GM19239 (cell line): Measurements from ENCODE around the gene CEP295NL.
"Not testable (repeated sequence)": the region's sequence is repeated elsewhere in the genome, so short reads cannot be mapped to it uniquely, and the experiment has no call there.

Source experiments
- DNase-seq: peaks from one replicate; pipeline ENCODE4 v3.0.0; 2011; ENCODE audit warnings: low spot score; ENCODE audit not compliant: insufficient read length
- FAIRE-seq: peaks from 2 replicates; lab custom pipeline; 2011; peaks lifted over from hg19 to GRCh38; lab: Jason Lieb, UNC

The CEP295NL gene

DNA sequence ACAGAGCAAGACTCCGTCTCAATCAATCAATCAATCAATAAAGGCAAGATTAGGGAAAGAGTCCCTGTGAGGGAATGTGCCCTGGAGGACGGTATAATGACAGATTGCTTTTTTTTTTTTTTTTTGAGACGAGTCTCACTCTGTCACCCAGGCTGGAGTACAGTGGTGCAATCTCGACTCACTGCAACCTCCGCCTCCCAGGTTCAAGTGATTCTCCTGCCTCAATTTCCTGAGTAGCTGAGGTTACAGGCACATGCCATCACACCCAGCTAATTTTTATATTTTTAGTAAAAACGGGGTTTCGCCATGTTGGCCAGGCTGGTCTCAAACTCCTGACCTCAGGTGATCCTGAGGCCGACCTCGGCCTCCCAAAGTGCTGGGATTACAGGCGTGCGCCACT is 12.9 kb downstream of the CEP295NL start:
- DNase-seq, FAIRE-seq: not testable (repeated sequence)

DNA sequence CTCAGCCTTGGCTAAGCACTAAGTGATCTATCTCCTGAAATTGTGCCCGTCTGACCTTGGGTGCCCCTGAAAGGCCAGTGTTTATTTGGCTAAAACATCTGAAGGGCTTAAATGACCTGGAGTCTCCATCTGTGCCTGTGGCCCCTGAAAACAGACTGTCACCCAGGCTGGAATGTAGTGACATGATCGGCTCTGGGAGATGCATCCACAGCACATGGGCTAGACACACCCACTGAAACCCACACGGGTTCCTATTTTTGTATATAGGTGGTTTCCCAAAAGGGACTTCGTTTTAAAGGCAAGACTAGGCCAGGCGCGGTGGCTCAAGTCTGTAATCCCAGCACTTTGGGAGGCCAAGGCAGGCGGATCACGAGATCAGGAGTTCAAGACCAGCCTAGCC is 13.5 kb downstream of the CEP295NL start:
- peak; percentile 54 for DNase-seq
- FAIRE-seq, result peak; percentile 57

DNA sequence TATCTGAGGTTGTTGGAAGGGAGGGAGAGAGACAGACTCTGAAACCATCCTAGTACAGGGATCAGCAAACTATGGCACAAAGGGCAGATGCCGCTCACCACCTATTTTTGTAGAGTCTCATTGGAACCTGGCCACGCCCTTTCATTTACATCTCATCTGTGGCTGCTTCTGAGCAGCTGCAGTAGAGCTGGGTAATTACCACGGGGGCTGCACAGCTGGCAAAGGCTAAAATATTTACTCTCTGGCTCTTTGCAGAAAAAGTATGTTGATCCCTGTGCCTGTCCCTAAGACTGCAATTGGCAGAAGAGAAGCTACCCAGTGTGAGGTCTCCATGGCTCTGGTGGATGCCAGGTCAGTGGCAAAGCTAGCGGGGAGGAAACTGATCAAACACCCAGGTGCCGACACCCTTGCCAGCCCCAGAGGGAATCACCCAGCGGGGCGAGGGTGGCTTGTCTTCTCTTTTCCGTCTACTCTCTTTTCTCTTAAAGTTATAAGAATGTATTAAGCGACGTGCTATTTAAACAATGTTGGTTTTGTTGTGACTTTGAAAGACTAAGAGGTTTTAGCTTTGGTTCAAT is 14.0 kb downstream of the CEP295NL start:
- FAIRE-seq (peak; percentile 63), DNase-seq (no peak)

DNA sequence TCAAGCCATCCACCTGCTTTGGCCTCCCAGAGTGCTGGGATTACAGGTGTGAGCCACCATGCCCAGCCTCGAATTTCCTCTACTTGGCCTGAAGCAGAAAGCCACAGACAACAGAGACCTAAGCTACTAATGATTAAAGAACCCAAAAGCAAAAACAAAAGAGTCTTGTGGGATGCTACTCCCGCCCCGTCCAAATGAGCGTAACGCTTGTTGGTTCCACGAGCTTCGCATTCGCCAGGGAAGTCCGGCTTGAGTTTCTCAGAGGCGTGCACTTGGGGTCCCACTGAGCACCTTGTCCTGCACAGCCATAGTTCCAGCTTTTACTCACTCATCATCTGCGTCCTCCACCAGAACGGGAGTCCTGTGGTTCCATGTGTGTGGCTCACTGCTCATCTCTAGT is 16.0 kb downstream of the CEP295NL start:
- DNase-seq (no peak), FAIRE-seq (no peak)

DNA sequence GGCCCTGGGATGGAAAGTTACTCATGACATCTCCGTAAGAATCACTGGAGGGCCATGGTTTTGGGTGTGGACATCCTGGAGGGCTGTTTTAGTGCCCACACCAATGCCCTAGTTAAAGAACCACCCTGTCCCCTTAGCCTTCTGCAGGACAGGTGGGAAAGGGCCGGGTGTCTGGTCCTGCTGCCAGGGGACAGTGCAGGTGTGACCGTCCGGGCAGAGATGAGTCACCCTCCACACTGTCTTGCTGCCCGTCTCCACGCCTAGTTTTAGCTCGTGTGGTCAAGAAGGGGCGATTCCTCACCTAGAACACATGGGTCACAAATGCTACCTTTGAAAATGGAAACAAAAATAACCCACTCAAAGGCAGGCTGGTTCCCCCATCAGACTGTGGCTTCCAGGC is 17.0 kb downstream of the CEP295NL start:
- FAIRE-seq (no peak), DNase-seq (no peak)

DNA sequence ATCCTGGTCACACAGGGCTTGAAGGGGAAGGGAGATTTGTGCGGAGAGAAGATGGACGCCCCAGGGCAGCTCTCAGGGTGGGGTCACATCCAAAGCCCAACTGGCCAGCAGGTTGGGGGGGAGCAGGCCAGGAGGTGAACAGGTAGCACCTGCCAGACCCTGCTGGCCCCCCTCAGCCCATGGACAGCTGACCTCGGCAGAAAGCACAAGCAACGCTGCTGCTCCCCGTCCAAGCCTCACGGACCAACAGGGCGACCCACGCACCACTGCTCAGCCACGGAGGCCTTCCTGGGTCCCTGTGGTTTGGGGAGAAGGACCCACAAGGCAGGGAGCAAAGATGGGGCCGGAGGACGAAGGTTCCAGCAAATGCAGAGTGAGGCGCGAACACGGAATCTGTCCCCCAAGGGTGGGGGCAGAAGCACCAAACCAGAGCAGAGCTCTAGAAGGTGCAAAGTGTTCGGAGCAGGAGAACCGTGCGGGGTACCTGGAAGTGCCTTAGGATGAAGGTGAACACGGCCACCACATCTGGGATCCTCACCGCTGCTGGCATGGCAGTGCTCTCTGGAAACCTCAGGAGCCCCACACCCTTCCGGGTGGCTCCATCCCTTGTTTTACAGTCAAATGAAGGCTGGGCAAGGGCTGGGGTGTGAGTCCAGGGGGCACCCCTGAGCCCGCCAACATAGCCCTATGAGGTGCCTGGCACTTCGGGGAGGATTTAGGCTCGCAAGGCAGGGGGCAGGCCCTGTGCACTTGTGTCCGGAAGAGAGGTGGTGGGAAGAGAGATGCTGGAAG is 17.9 kb downstream of the CEP295NL start:
- no peak for DNase-seq
- FAIRE-seq, result no peak

DNA sequence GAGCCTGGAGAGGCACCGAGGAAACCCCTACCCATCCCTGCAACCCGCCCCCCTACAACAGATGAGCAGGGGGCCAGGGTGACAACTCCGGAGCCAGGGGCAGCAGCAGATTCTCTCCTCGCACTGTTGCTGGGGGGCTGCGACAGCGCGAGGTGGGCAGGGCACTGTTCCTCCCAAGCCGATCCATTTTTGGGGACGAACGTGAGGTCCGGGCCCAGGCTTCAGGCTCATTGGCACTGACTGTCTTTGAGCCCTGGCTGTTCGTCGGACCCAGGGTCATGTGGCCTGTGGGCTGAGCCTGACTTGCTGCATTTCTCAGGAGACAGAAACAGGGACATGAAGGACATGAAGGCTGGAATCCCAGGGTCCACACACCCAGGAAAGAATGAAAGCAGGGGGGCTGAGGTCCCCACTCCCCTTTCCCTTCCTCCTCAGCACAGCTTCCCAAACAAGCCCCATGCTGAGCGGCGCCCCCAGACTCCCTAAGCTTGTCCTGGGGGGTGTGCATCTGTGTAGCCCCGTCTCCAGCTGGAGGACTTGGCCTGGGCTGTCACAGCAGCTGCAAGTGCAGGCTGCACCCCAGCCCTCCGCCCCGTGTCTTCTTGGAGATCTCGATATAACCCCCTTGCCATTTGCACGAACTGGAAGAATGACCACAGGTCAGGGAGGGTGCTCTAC is 18.7 kb downstream of the CEP295NL start:
- DNase-seq, result no peak
- FAIRE-seq, result no peak

DNA sequence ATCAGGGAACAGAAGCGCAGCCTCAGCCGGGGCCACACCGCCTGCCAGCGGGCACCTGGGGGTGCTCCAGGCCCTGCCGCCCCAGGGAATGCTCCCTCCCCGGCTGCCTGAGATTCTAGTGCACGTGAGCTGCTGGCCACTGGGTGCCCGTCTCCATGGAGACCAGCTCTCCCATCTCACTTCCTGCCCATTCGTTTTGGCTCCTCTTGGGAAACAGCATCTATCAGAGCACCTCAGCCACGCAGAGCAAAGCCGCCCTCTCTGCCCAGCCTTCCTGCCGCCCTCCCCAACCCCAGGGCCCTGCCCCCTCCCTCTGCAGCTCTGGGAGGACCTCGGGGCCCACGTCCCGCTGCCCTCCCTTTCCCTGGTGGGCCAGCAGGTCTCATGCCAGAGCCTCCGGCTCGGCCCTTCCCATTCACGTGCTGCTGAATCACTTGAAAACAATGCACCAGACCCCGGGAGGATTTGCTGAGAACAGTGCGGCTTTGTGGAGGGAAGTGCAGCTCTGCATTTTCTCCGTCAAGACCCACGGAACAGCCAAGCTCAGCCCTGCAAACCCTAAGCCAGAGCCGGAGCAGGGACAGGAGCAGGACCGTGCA is 19.4 kb downstream of the CEP295NL start:
- no peak for FAIRE-seq
- DNase-seq, result no peak

DNA sequence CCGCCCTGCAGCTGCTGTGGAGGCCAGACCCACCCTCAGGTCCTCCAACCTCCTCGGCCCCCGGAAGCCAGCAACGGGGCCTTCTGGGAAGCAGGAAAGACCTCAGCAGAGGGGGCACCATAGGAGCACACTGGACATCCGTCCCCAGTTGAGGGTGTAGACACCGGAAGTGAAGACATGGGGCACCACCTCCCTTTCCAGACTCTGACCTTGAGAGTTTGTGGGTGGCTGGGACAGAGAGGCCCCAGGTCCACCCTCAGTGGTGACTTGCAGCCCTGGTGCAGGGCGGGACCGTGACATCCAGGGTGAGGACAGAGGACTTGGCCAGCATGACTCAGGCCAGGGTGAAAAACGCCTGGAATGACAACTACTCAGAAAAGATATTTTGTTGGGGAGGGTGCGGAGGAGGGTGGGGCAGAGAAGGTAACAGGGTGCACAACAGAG is 19.9 kb downstream of the CEP295NL start:
- FAIRE-seq (peak; percentile 73), DNase-seq (no peak)

DNA sequence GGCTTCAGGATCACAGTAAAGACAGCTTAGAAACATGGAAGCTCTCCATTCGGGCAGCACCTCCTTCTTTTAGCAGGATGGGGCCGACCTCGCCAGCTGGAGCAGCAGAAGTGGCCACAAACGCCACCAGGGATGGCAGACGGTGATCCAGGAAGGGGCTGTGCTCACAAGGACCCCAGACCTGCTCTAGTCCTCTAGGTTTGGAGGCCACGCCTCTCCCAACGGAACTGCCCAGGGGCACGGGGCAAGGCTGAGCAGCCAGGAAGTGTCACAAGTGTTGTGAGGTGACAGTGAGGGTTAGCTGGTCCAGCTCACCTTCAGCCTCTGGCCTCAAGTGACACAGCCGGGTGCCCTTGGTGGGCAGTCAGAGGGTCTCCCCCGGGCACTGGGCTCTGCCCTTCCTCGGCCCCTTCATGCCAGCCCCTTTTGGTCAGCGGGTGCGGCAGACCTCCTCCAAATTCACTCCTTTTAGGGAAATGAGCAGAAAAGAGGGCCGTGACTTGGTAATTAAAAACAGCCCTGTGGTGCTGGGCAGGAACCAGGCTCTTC is 20.4 kb downstream of the CEP295NL start:
- DNase-seq, result no peak
- no peak for FAIRE-seq

DNA sequence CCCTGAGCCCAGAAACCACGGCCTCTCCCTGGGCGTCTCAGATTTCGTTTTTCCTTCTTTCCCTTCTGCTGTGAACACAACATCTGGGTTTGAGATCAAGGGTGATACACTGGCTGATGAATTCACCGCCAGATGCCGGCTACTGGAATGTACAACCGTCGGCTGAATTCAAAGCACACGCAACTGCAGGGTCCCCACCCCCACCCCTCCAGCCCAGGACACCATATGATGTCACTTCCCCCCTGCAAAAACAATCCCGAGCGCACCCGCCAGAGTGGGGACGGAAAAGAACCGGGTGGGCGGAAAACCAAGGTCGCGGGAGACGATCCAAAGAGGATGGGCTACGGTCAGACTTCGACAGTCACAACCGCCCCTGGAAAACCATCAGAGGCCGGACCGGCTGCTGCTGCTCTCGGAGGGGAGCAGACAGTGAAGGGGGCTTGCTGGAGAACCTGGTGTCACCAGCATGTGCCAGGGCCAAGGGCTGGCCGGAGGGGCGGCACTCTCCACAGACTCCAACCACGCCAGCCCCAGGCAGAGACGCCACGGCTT is 23.3 kb downstream of the CEP295NL start:
- no peak for DNase-seq
- FAIRE-seq, result no peak

DNA sequence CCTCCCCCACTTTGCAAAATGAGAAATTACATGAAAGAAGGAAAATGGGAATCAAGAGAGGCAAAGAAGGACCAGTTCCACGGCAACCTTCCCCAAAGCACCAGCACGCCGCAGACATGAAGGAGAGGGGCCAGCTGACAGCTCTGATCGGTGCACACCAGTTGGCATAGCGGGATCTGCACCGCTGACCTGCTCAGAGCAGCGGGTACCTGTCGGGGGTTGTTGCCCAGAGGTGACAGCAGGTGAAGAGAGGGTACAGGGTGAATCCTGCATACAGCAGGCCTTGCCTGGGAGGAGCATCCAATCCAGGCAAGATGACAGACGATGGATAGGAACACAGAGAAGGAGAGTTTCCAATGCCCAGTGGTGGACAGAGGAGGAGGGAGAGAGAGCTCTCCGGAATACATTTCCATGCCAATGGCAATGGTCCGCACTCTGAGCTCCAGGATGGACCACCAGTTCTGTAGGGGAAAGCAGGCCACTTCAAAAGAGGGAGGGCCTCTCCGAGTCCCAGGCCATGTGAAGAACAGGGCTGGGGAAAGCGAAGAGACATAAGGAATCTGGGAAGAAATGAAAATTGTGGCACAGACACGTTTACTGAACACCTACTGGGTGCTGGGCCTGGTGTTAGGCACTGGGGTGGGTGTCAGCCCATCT is 24.0 kb downstream of the CEP295NL start:
- DNase-seq (no peak), FAIRE-seq (no peak)

DNA sequence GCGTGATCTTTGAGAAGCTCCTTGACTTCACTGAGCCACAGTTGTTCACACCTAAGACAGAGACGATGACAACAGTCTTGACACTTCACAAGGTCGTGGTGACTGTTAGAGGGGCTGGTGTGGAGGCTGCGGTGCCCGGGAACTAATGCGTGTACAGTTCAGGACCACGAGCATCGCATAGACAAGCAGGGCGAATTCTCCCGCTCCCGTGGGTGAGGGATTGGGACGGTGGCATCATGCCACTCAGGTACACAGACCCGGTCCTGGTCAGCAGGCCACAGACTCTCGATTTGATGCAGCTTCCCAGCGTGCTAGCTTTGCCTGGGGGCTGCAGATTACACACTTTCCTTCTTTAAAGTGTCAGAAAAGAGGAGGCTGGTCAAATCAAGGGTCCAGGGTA is 24.7 kb downstream of the CEP295NL start:
- no peak for FAIRE-seq
- DNase-seq, result no peak

DNA sequence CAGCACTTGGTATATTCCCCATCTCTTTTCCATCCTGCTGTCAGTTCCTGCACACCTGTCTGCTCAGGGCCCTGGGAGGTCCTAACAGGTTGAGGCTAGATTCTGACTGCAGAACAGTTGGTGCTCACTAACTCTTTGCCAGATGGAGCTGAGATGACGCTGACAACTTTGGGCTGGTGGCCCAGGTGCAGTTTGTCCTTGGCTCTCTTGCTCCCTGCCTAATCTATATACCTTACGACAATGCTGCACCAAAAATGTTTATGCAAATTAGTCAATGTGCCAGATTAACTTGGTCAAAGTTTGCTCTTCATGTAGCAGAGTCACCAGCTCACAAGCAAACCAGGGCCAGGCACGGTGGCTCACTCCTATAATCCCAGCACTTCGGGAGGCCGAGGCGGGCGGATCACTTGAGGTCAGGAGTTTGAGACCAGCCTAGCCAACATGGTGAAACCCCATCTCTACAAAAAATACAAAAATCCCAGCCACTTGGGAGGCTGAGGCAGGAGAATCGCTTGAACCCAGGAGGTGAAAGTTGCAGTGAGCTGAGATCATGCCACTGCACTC is 26.0 kb downstream of the CEP295NL start:
- not testable (repeated sequence) for FAIRE-seq, DNase-seq

DNA sequence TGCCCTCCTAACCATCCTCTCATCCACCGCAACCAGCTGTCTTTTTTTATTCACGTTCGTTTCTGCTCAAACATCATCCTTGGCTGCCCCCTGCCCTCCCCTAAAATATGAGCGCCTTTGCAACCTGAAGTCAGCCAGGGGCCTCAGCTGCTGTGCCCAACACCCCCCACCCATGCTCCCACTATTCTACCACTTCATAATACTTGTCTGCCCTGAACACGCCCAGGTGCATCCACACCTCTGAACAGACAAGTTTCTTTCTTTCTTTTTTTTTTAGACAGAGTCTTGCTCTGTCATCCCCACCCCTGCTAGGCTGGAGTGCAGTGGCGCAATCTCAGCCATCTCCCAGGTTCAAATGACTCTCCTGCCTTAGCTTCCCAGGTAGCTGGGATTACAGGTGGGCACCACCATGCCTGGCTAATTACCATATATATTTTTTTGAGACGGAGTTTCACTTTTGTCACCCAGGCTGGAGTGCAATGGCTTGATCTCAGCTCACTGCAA is 26.9 kb downstream of the CEP295NL start:
- DNase-seq (no peak), FAIRE-seq (no peak)

DNA sequence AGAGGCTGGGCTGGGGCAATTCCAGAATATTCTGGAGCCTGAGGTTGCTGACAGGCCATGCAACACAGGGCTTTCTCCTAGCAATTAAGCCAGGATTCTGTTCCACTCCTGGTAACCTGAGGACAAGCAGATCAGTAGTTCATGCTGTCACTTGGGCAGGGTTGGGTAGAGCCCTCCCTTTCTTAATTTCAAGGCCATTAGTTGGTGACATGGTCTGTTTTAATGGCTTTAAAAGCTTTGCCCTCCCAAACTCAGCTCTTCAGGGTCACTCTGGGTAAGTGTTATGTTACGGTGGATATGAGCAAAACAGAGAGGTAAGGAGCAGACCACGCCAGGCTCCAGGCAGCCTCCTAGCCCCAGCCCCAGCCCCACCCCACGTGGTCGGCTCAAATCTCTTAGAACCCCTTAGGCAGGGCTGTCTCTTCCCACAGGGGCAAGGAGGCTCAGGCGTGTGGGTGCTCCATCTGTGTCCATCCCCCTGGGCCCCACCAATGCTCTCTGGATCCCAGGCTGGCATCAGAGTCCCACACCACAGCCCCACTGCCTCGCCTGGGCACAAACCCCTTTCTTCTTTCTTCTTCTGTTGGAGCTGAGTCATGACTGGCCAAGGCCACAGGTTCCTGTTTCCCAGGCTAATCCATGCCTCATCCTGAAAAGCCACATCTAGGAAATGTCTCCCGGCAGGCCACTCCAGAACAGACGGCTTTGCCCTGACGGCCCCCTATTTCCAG is 27.5 kb downstream of the CEP295NL start:
- FAIRE-seq, result no peak
- DNase-seq, result no peak

DNA sequence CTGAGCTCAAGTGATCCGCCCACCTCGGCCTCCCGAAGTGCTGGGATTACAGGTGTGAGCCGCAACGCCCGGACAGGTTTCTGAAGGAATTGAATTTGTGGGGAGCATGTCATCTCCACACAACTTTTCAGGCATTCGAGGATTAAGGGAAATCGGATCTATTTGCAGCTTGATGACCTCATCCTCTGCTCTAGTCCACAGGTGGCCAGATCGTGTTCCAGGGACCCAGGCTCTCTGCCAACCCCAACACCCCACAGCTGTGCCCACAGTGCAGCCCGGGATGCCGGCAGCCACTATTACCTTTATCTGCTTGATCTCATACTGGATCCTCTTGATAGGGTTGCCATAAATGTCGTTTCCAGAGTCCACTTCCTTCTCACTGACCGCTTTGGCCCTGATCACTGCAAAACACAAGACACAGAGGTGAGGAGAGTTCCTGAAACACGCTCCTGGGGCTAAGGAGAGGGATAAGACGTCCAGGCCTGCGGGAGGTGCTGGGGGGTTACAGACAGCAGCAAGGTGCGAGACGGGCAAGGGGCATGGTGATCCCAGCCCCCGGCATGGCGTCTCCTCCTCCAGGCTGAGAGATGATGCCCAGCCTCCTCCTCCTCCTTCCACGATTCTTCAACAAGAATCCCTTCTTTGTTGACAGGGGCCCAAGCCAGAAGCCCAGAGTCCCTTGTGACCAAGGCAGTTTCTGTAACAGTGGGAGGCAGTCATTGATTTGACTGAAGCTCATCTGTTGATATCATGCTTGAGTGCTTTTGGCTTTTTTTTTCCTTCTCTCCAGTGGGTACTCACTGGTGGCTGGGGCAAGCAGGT is 29.3 kb downstream of the CEP295NL start:
- FAIRE-seq (no peak), DNase-seq (no peak)

DNA sequence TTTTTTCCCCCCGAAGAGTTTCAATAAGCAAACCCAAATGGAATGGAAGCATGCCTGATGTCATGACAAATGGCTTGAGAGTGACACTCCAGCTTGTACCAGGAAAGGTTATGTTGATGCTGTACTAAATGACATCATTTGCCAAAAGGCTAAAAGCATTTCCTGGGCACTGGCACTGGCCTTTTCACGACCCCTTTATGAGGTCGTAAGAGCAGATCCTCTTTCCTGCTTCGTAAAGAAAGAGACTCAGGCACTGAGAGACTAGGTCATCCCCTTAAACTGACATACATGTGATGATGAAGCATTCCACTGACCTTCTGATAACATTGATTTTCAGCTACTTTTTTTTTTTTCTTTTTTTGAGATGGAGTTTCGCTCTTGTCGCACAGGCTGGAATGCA is 30.5 kb downstream of the CEP295NL start:
- FAIRE-seq (no peak), DNase-seq (no peak)
